Inflammatory macrophage (primary cell): Measurements from ENCODE around the gene SPR.

Experiments
- DNase-seq, 2 donors: peaks; one replicate each; pipeline ENCODE4 v3.0.0-alpha.2; 2020 to 2022

SPR gene

GRCh38 chr2:72915907-72916742, 28.9 kb downstream of the SPR start:
- DNase-seq = peak in 1 of 2 donors; percentile 15

- no peak for DNase-seq
These were observed 29.5 kb downstream of the SPR start for GRCh38 chr2:72916743-72917137.

DNA sequence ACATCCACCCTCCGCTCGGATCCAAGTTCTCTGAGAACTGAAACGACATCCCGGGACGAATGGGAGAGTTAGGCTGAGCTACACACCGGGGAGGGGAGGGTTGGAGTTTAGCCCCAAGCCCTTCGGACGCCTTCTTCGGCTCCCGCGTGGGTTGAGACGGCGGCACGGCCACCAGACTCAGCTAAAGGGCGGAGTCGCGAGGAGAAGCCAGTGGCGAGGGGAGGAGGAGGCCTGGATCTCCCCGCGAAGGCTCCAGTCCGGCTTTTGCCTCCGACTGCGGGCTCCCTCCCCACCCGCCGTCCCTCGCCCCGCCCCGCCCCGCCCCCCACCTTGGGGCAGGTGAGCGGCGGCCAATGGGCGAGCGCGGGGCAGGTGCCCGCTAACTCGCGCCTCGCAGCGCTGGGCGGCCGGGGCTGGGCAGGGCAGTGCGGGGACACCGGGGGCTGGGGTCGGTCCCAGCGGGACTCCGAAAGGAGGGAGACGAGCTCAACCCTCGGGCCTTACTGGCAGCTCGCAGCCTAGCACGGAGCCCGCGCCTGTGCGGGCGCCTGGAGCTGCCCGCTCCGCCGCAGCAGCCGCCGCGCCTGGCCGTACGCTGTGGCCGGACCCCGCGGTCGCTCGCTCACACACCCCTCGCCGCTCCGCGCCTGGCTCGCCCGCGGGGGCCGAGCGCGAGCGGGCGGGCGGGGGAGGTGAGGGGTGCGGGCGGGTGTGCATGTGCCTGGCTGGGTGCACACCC, 30.1 kb downstream of the SPR start, which contains the start of gene EMX1:
Gene EMX1 (plus strand): TSS at position 382 of the 739 bp plus-strand sequence. CDS start 334 bp downstream, at position 716.
- peak in 1 of 2 donors; percentile 25 for DNase-seq

DNA sequence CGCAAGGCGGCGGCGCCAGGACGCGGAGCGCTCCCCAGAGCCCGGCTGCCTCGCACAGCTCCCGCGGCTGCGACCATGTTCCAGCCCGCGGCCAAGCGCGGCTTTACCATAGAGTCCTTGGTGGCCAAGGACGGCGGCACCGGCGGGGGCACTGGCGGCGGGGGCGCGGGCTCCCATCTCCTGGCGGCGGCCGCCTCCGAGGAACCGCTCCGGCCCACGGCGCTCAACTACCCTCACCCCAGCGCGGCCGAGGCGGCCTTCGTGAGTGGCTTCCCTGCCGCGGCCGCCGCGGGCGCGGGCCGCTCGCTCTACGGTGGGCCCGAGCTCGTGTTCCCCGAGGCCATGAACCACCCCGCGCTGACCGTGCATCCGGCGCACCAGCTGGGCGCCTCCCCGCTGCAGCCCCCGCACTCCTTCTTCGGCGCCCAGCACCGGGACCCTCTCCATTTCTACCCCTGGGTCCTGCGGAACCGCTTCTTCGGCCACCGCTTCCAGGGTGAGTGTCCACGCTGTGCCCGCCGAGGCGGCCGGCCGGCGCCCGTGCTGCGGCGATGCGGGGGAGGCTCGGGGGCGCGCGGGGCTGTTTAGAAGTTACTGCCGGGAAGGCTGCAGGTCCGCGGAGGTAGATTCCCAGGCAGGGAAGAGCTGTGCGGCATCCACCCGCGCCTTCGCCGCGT, 30.8 kb downstream of the SPR start:
- DNase-seq = no peak

- DNase-seq = no peak
These were observed 32.5 kb downstream of the SPR start for GRCh38 chr2:72919414-72920317.

DNA sequence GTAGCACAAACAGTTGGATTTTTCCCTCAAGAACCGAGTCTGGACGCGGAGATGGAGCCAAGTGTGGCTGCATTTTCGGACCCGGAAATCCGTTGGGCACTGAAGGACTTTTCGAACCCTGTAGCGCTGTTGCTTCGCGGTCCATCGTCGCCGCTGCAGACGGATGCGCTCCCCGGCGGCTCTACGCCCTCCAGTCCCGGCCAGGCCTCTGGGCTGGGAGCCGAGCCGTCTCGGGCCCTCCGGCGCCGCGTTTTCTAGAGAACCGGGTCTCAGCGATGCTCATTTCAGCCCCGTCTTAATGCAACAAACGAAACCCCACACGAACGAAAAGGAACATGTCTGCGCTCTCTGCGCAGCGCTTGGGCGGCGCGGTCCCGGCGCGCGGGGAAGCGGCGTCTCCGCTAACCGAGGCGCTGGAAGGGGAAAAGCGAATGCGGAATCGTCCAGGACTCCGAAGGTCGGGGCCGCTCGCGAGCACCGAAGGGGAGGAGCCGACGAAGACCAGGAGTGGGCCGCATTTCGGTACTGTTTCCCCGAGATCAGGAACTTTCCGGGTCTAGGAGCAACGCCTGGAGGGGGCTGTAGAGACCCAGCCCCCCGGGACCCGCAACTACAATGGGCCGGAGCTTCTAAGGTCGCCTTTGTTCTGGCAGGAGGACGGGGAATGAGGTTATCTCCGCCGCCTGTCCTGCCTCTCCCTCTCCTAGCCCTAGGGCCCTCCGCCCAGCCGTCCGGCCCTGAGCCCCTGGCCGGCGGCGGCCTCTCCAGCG, 33.3 kb downstream of the SPR start:
- peak in 1 of 2 donors; percentile 14 for DNase-seq

GRCh38 chr2:72921088-72921851, 34.1 kb downstream of the SPR start:
- DNase-seq = no peak

DNA sequence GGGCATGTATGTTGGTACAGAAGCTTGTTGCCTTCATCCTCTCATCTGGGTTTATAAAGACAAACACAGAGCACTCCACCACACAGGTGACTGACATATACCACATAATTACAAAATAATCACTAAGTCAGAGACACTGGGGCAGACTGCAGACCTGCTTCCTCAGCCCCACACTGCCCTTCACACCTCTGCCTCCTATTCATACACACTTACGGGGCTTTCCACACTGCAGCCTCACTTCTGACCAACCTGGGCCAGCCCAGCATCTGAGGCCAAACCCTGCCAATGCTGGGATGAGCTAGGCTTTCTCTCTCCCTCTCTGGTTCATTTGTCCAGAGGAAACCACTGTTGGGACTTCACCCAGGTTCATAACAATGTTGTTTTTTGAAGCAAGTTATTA, 34.6 kb downstream of the SPR start:
- DNase-seq = no peak

DNA sequence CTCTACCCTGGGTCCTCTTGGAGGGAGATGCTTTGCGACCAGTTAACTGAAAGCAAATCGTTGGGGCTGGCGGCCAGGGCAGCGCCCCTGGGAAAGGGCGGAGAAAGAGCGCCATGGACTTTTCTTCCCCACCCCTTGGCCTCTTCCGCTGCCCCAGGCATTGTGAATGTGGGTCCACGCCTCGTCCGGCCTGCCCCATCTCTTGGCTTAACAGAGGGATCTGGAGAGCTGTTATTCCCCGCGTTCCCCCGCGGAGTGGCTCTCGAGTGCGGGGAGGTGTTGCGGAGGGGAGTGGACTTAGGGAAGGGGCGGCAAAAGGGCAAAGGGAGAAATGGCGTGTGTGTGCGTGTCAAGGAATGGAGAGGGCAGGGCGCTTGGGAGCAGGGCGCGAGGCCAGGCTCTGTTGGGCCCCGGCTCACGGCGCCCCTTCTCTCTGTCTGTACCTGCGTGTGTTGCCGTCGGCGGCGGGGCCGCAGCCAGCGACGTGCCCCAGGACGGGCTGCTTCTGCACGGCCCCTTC, 36.7 kb downstream of the SPR start:
- no peak for DNase-seq

GRCh38 chr2:72924353-72925240, 37.4 kb downstream of the SPR start:
- DNase-seq = peak in 1 of 2 donors; percentile 21

GRCh38 chr2:72925328-72925943, 38.2 kb downstream of the SPR start:
- no peak for DNase-seq

DNA sequence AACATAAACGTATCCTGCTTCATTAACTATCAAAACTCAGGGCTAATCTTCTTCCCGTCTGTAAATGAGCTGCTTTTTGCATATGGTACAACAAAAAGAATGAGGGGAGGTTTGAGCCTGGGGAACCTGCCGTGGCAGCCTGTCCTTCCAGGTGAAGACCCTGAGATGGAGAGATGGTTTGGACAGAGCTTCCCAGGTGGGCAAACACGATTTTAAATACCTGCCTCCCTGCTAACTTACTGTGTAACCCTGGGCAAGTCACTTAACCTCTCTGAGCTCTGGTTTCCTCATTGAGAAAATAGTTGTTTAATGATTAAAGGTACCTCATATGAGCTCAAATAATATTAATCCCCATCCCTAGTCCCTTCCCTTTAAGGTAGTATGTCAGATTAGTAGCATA, 39.2 kb downstream of the SPR start:
- DNase-seq = no peak

- DNase-seq = no peak
These were observed 39.7 kb downstream of the SPR start for GRCh38 chr2:72926811-72927465.

DNA sequence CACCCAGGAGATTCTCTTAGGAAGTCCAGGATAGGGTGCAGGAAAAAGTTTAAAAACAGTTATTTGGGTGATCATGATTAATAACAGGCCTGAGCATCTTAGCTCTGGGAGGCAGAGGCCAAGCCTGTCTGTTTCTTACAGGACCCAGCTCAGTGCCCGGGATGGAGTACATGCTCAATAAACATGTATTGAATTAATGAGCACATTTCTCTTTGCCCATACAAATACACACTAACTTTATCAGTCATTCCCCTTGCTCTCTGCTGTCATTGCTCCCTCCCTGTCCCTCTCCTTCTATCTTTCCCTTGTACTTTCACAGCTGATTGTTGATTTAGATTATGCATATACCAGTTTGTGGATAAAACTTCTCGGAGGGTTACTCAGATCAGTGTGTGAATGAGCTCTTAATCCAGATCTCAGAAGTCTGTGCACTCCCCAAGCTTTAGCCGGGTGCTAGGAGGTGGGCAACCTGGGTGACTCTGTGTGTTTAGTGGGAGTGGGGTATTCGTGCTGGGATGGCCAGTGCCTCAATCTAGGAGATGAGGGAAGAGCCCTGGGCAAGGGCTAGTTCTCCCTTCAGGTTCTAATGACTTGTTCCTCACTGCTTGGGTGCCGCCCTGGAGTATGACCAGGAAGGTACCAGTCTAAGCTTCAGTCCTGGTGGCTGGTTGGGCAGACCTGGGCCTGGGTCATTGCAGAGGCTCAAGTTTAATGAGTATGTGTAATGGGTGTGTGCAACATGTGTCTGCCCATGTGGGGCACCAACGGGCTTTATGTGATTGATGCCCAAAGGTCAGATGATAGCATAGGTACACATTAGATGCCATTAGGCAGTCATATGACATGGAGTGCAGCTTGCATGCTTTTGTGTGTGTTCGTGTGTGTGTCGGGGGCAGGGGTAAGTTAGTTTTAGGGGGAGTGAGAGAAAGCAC, 40.7 kb downstream of the SPR start:
- DNase-seq = no peak

DNA sequence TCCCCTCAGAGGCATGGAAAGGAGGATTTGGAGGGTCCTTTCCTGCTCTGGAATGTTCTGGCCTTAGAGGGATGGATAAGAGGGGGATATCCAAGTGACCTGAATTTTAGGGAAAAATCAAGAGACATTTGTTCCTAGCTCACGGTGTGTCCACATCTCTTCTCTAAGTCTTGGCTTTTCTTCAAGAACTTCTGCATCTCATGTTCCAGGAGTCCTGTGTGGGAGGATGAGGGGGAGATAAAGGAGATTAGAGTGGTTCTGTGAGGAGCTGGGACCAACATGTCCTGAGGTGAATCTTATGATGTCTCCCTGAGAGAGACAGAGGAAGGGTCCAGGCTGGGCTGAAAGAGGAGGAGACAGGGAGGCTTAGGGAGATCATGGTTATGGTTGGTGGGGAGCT, 41.8 kb downstream of the SPR start:
- DNase-seq = no peak

GRCh38 chr2:72931280-72931910, 44.2 kb downstream of the SPR start:
- peak; percentile 29 to 69 for DNase-seq
